Inflammatory macrophage (primary cell): ENCODE data around the gene VAMP2.

Experiments
- DNase-seq, 2 donors: peaks; one replicate each; pipeline ENCODE4 v3.0.0-alpha.2; 2020 to 2022

VAMP2 gene

DNA sequence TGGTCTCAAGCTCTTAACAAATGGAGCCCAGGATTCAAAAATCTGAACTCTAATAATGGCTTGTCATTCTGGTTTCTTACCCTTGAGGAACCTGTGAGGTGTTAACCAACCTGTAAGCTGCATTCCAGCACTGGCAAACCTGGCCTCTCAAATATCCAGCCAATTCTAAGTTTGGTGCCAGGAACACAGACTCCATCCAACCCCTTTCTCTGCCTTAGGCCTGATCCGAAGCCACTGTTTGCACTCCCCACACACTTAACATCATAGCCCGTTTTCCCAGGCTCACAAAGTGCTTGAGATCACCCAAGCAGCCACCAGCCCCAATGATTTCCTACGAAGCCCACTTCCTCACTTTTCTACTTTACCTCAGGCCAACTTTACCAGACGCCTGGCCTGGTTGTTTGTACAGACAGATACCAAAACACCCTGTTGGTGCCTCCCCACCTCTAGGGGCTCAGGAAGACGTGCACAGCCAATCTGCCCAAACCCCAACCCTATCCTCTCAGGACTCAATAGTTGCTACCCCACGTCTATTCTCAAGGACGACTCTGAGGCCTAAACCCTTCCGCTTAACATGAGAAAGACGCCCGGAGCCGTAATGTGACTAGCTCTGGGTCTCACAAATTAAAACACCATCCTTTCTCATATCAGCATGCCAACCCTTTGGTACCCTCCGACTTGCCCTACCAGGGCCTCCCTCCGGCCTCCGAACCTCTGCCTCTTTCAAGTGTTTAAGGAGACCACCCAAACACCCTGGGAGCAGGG, 7.3 kb downstream of the VAMP2 start:
- no peak for DNase-seq

DNA sequence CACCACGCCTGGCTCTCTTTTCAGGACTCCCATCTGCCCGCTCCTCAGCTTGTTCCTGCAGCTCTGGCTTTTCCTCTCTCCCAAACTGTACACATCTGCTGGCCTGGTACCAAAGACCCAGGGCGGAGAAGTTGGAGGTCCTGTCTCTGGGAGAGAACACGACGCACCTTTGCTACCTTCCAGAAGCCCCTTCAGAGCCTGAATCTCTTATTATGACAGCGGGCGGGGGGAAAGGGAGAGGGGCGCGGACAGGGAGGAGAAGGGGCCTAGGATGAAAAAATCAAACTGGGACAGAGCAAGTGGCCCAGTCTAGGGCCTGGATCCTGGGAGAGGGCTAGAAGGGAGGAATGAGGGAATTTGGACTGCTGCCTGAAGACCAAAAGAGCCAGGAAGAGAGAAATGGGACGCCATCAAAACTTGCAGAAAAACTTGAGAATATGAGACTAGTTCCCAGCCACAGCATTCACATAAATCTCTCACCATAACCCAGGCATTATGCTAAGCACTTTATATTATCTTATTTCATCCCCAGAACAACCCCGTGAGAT, 8.1 kb downstream of the VAMP2 start:
- no peak for DNase-seq

- DNase-seq = peak; percentile 95 to 98
These were observed 8.7 kb downstream of the VAMP2 start for GRCh38 chr17:8153957-8154607.

GRCh38 chr17:8153525-8153956, 9.2 kb downstream of the VAMP2 start:
- DNase-seq = peak; percentile 88 to 94

- DNase-seq = no peak
These were observed 9.7 kb downstream of the VAMP2 start for GRCh38 chr17:8153031-8153451.

DNA sequence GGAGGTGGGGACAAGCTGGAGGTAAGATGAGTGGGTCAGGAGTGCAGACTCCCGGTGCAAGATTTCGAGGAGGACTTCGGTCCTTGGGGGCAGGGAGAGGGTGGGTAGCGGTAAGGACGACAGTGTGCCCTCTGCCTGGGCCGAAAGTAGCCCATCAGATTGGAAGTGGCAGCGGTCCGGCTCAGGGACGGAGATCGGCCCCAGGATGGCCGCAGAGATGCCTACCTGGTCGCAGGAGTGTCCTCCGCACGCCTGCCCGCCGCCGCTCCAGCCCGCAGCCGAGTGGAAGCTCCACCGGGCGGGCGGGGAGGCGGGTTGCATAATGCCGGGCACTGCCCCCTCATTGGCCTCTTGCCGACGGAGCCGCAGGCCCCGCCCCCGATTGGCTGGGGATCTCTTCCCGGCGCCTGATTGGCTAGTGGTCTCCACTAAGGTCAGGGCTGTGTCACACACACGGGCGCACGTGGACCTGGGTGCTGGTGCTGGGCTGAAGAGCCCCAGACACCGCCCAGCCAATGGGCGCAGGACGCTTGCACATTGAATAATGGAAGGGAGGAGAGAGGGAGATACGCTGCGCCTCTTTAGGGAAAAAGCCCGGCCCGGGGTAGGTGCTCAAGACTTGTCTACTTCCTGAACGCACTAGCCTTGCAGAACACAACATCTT, 10.5 kb downstream of the VAMP2 start, which contains the start of gene PER1:
Gene PER1, minus strand, starts transcription at position 293 of the 664 bp plus-strand sequence. CDS start 1,698 bp downstream, outside the sequence.
- peak; percentile 94 to 95 for DNase-seq

DNA sequence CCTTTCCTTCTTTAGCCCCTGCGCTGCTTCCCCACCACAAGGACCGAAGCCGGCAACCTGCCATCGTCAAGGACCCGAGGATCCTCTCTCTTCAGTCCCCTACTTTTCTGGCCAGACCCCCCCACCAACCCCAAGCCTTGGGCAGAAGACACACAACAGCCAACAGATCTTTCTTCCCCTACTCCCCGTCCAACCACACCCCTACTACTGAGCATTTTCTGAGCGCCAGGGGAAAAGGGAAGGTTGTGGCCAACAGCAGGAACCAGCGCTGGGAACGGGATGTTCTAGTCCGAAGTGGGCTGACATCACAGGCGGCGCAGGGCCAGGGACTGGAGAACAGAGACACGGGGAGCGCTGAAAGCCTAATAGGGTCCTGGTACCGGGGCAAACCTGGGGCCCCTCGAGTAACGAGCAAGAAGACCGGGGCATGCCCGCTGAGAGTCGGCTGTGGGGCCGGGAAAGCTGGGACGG, 11.1 kb downstream of the VAMP2 start:
- peak; percentile 78 to 89 for DNase-seq

DNA sequence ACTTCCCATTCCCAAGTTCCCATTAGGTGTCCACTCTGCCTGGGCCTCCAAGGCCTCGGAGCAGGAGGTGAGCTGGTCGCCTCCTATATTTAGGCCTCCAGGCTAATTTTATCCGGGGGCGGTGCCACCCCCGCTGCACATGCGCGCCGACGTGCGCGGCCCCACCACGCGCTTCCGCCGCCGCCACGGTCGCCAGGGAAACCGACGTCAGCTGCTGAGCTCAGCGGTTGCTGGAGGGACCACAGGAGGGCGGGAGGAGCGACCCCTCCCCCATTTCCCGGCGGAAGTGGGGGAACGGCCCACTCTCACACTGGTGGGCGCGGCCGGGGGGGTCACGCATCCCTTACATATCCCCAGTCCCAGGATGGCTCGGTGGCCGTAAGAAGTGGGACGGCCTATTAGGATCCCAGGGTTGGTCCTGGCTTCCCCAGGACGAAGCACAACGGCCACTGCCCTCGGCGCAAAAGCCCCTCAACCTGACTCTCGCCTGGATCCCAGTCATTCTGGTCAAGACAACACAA, 11.6 kb downstream of the VAMP2 start:
- DNase-seq = peak; percentile 71 to 79

- DNase-seq = no peak
These were observed 12.3 kb downstream of the VAMP2 start for GRCh38 chr17:8150194-8151119.

- DNase-seq = no peak
These were observed 13.1 kb downstream of the VAMP2 start for GRCh38 chr17:8149419-8150193.

DNA sequence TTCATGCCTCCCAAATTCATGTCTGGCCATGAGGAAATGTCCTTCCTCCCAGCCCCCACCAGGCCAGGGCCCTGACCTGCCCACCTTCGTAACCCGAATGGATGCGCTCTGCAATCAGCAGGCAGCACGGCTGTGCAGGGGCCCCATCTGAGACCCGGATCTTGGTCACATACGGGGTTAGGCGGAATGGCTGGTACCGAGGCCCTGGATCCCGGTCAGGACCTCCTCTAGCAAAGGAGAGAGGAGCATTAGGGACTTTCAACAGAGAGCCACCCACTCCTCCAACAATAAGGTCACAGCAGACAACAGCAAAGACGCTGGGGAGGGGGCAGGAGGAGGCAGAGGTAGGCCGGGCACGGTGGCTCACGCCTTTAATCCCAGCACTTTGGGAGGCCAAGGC, 14.2 kb downstream of the VAMP2 start:
- DNase-seq = no peak

- DNase-seq = no peak
These were observed 14.8 kb downstream of the VAMP2 start for GRCh38 chr17:8147805-8148404.

DNA sequence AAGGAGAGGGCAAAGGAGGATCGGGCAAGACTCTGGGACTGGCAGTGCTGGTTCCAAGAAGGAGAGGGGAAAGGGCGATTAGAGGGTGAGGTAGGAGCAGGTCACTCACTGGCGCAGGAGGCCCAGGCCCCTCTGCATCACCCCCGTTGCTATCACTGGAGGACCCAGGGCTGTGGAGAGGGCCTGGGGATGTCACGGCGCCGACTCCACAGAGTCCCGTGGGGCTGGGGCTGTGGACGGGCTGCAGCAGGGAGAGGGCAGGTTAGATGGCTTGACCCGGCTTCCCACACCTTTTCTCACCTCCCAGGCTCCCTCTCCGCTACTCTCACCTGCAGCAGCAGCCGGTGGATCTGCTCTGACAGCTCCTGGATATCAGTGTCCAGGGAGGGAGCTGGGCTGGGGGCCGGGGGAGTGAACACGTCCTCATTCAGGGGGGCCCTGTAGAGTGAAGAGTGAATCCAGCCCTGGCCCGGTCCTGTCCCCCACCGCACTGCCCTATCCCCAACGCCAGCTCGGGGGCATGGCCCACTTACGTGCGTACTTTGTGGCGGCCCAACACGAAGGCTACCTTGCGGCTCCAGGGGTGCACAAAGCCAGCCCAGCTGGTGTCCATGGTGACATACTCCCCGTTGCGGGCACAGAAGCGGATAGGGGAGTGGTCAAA, 15.5 kb downstream of the VAMP2 start:
- DNase-seq = no peak

GRCh38 chr17:8146381-8147140, 16.2 kb downstream of the VAMP2 start:
- DNase-seq = no peak

DNA sequence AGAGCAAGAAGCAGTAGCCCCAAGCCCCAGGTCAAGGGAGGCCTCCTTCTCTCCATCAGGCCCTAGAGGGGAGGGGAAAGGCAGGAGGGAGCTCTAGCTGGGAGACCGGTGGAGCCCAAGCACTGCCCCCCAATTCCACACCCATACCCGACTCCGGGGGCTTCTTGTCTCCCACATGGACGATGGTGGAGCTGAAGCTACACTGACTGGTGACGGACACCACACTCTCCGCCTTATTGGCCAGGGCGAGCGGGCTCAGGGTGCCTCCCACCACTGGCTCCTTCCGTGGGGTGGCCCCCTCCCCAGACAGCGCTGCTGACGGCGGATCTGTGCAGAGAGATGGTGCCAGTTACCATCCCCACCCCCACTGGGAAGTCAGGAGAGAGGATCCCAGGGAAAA, 16.9 kb downstream of the VAMP2 start:
- DNase-seq = no peak

GRCh38 chr17:8144401-8145231, 18.1 kb downstream of the VAMP2 start:
- no peak for DNase-seq

- no peak for DNase-seq
These were observed 19.0 kb downstream of the VAMP2 start for GRCh38 chr17:8143581-8144400.
